ENCODE results near the gene AOPEP. TPM values are rescaled to one million over a fixed set of nuclear protein-coding genes. Genes with fewer than 3 reads are reported as not detected.

The AOPEP gene
- total and polyA plus RNA-seq, 2 of the 13 experiments (the other 11 are each of a cell fraction or from before 2014, with no cell fraction given): 22.2 to 41.6 TPM

DNA sequence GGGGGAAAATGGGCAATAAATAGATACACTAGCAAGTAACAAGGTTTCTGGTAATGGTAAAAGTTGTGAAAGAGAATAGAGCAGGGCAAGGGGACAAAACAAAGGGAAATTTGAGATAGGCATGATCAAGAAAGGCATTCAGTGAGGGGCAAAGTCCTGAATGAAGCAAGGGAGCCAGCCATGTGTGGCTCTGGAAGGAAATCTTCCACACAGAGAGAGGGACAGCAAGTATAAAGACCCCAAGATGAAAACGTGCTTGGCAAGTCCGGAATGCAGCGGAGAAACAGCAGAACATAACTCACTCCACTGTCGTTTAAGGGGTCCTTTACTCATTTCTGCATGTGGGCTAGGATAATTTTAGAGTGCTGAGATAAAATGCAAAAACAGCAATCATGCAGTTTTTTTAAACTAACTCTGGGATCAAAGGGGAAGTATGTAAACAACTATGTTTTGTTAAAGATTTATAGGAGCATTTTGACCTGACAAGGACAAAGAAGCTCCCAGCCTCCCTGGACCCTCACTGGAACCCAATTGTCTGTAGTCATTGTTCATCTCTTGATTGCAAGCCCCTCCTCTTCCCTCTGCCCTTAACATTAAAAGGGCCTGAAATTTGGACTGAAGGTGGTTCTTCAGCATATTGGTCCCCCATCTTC is 22.9 kb upstream of the AOPEP start (continued):
- TF ChIP-seq, protein P1, sequence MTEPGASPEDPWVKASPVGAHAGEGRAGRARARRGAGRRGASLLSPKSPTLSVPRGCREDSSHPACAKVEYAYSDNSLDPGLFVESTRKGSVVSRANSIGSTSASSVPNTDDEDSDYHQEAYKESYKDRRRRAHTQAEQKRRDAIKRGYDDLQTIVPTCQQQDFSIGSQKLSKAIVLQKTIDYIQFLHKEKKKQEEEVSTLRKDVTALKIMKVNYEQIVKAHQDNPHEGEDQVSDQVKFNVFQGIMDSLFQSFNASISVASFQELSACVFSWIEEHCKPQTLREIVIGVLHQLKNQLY (CRISPR knock-in tag; IDR thresholded peaks at IDR 0.05): no peak
- TF ChIP-seq NFKB2 (CRISPR knock-in tag; IDR thresholded peaks at IDR 0.05; ENCODE audit: borderline replicate concordance): no peak
- TF ChIP-seq THAP11 (CRISPR knock-in tag; IDR thresholded peaks at IDR 0.05): 0 out of 2 replicates have a peak, but pooled peaks have one; percentile 18
- TF ChIP-seq, protein P2, sequence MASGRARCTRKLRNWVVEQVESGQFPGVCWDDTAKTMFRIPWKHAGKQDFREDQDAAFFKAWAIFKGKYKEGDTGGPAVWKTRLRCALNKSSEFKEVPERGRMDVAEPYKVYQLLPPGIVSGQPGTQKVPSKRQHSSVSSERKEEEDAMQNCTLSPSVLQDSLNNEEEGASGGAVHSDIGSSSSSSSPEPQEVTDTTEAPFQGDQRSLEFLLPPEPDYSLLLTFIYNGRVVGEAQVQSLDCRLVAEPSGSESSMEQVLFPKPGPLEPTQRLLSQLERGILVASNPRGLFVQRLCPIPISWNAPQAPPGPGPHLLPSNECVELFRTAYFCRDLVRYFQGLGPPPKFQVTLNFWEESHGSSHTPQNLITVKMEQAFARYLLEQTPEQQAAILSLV (CRISPR knock-in tag; IDR thresholded peaks at IDR 0.05; ENCODE audit: borderline replicate concordance): 0 out of 2 replicates have a peak, but pooled peaks have one; percentile 26
- TF ChIP-seq SOX6 (IDR thresholded peaks at IDR 0.05): no peak
- TF ChIP-seq SOX6 (CRISPR knock-in tag; IDR thresholded peaks at IDR 0.05): peak; percentile 90
- no peak for TF ChIP-seq ZSCAN9 (CRISPR knock-in tag; IDR thresholded peaks at IDR 0.05; ENCODE audit: borderline replicate concordance)
- no peak for TF ChIP-seq ZNF354B (CRISPR knock-in tag; IDR thresholded peaks at IDR 0.05)
- no peak for TF ChIP-seq SALL1 (CRISPR knock-in tag; IDR thresholded peaks at IDR 0.05)
- TF ChIP-seq CCAR2 (optimal IDR thresholded peaks at IDR 0.05; ENCODE audit: low read depth, low read length): no peak
- peak; percentile 32; the same call in 1 of the 2 replicates for TF ChIP-seq MED1 (CRISPR knock-in tag; IDR thresholded peaks at IDR 0.05)
- no peak for TF ChIP-seq ZNF280D (CRISPR knock-in tag; IDR thresholded peaks at IDR 0.05)
- 0 out of 2 replicates have a peak, but pooled peaks have one; percentile 22 for TF ChIP-seq ZNF614 (CRISPR knock-in tag; IDR thresholded peaks at IDR 0.05; ENCODE audit: borderline replicate concordance)
- TF ChIP-seq TCF7 (IDR thresholded peaks at IDR 0.05; ENCODE audit: low read depth): peak; percentile 57
- no peak for TF ChIP-seq ZNF678 (CRISPR knock-in tag; IDR thresholded peaks at IDR 0.05)
- no peak for TF ChIP-seq PAX8 (CRISPR knock-in tag; IDR thresholded peaks at IDR 0.05; ENCODE audit: borderline replicate concordance)
- peak; percentile 80 for TF ChIP-seq SIX1 (CRISPR knock-in tag; IDR thresholded peaks at IDR 0.05; ENCODE audit: borderline replicate concordance)
- TF ChIP-seq ZNF501 (CRISPR knock-in tag; IDR thresholded peaks at IDR 0.05): 0 out of 2 replicates have a peak, but pooled peaks have one; percentile 19
- TF ChIP-seq SAFB2 (CRISPR knock-in tag; IDR thresholded peaks at IDR 0.05; ENCODE audit: borderline replicate concordance, low read depth): no peak
- no peak for TF ChIP-seq SATB2 (CRISPR knock-in tag; IDR thresholded peaks at IDR 0.05)
- TF ChIP-seq PHF5A (CRISPR knock-in tag; IDR thresholded peaks at IDR 0.05; ENCODE audit: low read depth, unreplicated experiment): peak; percentile 27
- no peak for TF ChIP-seq AGO2 (optimal IDR thresholded peaks at IDR 0.05; ENCODE audit: low read depth, low read length)
- TF ChIP-seq NFATC3 (CRISPR knock-in tag; IDR thresholded peaks at IDR 0.05): no peak
